GM19455 (cell line): Measurements from ENCODE around the gene UBB.

Source experiments
- ATAC-seq: cut with Tn5 transposase; IDR thresholded peaks from one replicate; pipeline ENCODE4 v1.9.1; 2021; ENCODE audit not compliant: unreplicated experiment

UBB gene

DNA sequence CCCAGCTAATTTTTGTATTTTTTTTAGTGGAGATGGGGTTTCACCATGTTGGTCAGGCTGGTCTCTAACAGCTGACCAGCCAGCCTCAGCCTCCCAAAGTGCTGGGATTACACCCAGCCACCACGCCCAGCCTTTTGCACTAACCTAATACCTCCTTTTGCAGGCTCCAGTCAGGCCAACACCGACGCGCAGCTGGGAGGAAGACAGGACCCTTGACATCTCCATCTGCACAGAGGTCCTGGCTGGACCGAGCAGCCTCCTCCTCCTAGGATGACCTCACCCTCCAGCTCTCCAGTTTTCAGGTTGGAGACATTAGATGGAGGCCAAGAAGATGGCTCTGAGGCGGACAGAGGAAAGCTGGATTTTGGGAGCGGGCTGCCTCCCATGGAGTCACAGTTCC, 36.5 kb downstream of the UBB start:
- ATAC-seq = no peak

DNA sequence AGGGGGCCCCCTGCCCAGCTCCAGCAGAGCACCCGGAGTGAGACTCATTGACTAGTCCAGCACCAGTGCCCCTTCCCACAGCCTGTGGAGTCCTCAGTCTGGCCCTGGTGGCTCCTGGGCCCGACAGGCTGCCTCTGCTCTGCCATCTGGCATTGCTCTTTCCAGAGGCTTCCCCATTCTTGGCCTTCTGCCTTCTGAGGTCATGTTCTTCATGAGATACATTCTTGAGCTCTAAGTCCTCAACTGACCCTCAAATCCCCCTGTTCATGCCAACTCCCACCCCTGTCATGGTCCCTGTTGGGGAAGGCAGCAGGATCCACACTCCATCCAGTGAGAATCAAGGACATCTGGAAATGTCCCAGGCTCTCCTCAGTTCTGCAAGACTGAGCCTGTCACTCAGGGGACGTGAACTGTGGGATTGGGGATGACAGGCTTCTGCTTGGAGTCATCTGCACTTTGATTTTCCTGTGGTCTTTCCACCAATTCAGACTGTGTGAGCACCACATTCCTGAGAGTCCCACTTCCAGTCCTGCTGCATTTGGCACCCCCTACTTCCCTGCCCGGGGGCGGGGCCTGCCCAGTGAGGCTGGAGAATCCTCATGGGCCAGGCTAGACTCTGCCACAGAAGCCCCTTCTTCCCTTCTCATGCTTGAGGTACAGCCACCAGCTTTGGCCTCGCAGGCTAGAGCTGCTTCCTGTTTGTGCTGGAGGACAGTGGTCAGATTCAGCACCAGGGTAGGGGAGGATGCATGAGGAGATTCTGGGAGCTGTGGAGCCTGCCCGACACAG, 37.2 kb downstream of the UBB start:
- no peak for ATAC-seq

GRCh38 chr17:16418685-16419068, 37.8 kb downstream of the UBB start:
- no peak for ATAC-seq

GRCh38 chr17:16419074-16419928, 38.4 kb downstream of the UBB start:
- ATAC-seq = peak; percentile 43

DNA sequence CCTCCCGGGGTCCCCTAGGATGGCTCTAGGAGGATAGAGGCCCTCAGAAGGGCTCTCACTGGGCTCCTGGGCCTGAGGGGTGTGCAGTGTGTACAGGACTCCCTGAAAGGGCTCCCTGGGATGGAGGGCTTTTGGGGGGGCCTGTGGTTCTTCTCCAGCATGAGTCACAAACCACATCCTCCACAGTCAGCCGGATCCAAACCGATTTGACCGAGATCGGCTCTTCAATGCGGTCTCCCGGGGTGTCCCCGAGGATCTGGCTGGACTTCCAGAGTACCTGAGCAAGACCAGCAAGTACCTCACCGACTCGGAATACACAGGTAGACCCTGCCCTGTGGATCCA, 39.0 kb downstream of the UBB start:
- ATAC-seq = no peak

DNA sequence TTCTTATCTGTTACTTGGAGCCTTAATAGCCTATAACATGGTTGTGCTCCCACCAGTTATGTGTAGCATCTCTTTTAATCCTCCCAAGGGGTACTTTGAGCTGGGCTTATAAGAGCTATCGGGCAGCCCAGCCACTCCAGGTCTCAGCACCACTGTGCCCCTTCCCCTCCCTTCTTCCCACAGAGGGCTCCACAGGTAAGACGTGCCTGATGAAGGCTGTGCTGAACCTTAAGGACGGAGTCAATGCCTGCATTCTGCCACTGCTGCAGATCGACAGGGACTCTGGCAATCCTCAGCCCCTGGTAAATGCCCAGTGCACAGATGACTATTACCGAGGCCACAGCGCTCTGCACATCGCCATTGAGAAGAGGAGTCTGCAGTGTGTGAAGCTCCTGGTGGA, 41.5 kb downstream of the UBB start:
- no peak for ATAC-seq

DNA sequence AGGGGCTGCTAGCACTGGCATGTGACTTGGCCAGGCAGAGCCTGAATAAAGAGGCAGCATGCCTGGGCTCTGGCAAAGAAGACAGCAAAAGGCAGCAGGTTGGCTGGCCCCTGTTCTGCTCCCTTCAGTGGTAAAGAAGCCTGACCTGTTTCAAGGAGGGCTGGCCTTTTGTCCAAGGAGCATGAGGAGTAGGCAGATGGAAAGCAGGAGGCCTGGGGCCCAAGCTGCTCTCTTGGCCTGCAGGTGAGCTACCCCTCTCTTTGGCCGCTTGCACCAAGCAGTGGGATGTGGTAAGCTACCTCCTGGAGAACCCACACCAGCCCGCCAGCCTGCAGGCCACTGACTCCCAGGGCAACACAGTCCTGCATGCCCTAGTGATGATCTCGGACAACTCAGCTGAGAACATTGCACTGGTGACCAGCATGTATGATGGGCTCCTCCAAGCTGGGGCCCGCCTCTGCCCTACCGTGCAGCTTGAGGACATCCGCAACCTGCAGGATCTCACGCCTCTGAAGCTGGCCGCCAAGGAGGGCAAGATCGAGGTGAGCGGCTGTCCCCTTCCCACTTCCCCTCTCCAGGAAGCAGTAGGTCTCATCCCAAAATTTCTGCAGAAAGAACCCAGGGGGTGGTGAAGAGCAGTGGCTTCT, 42.5 kb downstream of the UBB start:
- no peak for ATAC-seq

- no peak for ATAC-seq
Observed at GRCh38 chr17:16425202-16425601, 44.3 kb downstream of the UBB start.

DNA sequence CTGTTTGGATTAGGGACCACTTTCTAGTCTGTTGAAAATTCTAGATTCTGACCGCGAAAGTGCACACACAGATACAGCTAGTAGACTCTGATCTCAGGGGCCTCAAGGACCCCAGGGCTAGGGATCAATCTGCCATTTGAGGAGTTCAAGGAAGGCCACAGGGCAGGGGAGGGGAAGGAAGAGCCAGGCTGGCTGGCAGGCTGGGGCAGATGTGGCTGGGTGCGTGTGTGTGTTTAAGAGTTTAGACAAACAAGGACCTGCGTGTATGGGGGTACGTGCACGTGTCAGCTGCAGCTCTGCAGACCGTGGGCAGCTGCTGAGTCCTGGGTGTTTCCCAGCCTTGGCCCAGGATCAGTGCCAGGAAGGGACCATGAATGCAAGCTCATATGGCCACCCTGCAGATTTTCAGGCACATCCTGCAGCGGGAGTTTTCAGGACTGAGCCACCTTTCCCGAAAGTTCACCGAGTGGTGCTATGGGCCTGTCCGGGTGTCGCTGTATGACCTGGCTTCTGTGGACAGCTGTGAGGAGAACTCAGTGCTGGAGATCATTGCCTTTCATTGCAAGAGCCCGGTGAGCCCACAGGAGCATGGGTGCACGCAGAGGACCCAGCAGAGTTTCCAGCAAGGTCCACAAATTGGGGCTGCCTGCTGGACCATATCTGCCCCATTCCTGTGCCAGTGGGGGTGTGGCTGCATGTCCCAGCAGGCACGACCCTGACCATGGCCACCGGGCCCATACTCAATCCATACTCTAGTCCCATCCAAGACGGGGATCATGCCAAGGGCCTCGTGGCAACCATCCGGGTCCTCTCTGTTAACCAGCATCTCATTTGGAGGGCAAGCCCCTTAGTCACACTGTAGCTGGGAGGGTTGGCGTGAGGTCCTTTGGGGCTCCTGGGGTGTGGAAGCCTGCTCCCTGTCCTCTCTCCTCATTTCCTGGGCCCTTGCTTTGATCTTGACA, 45.1 kb downstream of the UBB start:
- no peak for ATAC-seq

- no peak for ATAC-seq
Observed at GRCh38 chr17:16427020-16427419, 46.1 kb downstream of the UBB start.

DNA sequence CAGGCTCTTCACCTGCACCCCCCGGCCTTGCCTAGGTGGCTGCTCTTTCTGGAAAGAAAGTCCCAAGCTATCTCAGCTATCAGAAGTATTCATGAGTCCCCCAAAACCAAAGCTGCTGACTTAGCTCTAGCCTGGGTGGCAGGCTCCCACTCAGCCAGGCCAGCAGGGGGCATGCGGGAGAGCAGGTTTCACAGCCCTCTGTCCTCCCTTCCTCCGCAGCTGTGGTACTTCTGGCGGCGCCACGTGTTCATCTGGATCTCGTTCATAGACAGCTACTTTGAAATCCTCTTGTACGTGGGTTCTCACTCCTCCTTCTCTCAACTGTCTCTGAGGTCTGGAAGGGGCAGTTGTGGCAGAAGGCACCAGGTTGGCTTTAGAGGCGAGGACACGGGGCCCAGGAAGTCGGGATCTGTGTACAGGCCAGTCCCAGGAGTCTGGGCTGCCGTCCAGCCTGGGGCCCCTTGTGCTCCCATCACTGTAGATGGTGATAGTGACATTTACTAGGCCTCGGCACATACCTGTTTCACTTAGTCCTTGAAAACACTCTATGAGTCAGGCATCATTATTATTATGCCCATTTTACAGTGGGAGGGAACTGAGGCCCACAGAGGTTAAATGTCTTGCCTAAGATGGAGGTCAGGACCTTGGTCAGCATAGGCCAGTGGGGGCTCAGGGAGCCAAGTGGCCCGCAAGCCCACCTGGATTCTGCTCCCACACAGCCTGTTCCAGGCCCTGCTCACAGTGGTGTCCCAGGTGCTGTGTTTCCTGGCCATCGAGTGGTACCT, 47.4 kb downstream of the UBB start:
- no peak for ATAC-seq

- ATAC-seq = no peak
Observed at GRCh38 chr17:16429083-16429482, 48.2 kb downstream of the UBB start.

GRCh38 chr17:16430650-16431049, 49.8 kb downstream of the UBB start:
- no peak for ATAC-seq

GRCh38 chr17:16432017-16432416, 51.1 kb downstream of the UBB start:
- ATAC-seq = no peak
